Hematopoietic multipotent progenitor cell treated with erythropoietin and hydrocortisone succinate and interleukin-3 and kit ligand, for 6 days (in vitro differentiated cells): Measurements from ENCODE around the gene RNF2.
"Not testable (repeated sequence)": the region's sequence is repeated elsewhere in the genome, so short reads cannot be mapped to it uniquely, and the experiment has no call there.

Experiments
- DNase-seq: peaks from one replicate; pipeline ENCODE4 v3.0.0-alpha.2; 2015

The RNF2 gene

GRCh38 chr1:185044981-185045813 is at the start of gene RNF2:
Gene RNF2 (plus strand): TSS chr1:185045558. CDS start chr1:185087554, 41,996 bp downstream.
- DNase-seq: peak; percentile 87

GRCh38 chr1:184999974-185000373 is 45.4 kb upstream of the RNF2 start:
- DNase-seq: not testable (repeated sequence)

- not testable (repeated sequence) for DNase-seq
These were observed 44.0 kb upstream of the RNF2 start for GRCh38 chr1:185001312-185001880.

- DNase-seq: no peak
These were observed 36.5 kb upstream of the RNF2 start for GRCh38 chr1:185008838-185009237.

GRCh38 chr1:185010361-185010760 is 35.0 kb upstream of the RNF2 start:
- DNase-seq: no peak

GRCh38 chr1:185014941-185015340 is 30.4 kb upstream of the RNF2 start:
- DNase-seq: no peak

- no peak for DNase-seq
These were observed 29.7 kb upstream of the RNF2 start for GRCh38 chr1:185015631-185016030.

GRCh38 chr1:185016880-185017279 is 28.5 kb upstream of the RNF2 start:
- no peak for DNase-seq

- DNase-seq: peak; percentile 24
These were observed 28.0 kb upstream of the RNF2 start for GRCh38 chr1:185017338-185017737.

GRCh38 chr1:185017966-185018365 is 27.4 kb upstream of the RNF2 start:
- DNase-seq: no peak

- no peak for DNase-seq
These were observed 18.0 kb upstream of the RNF2 start for GRCh38 chr1:185027252-185027882.

GRCh38 chr1:185033686-185034085 is 11.7 kb upstream of the RNF2 start:
- no peak for DNase-seq

- no peak for DNase-seq
These were observed 10.1 kb upstream of the RNF2 start for GRCh38 chr1:185035258-185035657.

GRCh38 chr1:185038813-185039376 is 6.5 kb upstream of the RNF2 start:
- no peak for DNase-seq

- DNase-seq: no peak
These were observed 5.5 kb upstream of the RNF2 start for GRCh38 chr1:185039726-185040407.

- no peak for DNase-seq
These were observed 5.0 kb upstream of the RNF2 start for GRCh38 chr1:185040408-185040735.

GRCh38 chr1:185041742-185042141 is 3.6 kb upstream of the RNF2 start:
- no peak for DNase-seq

GRCh38 chr1:185042737-185043136 is 2.6 kb upstream of the RNF2 start:
- no peak for DNase-seq

GRCh38 chr1:185044387-185044786 is 971 bp upstream of the RNF2 start:
- DNase-seq: no peak

GRCh38 chr1:185045814-185046492 is 595 bp downstream of the RNF2 start:
- peak; percentile 65 for DNase-seq

- DNase-seq: no peak
These were observed 1.3 kb downstream of the RNF2 start for GRCh38 chr1:185046668-185047067.

GRCh38 chr1:185049670-185050069 is 4.3 kb downstream of the RNF2 start:
- DNase-seq: no peak
